Stimulated activated CD4-positive, alpha-beta T cell treated with anti-CD3 and anti-CD28 coated beads, Interleukin-2, amount 100 ng/mL, for 48 hours (primary cell): Measurements from ENCODE around the gene CACFD1.

Experiments
- DNase-seq, 2 donors: peaks; one replicate each; pipeline ENCODE4 v3.0.0-alpha.2; 2020

CACFD1 gene

GRCh38 chr9:133467101-133467500 lies 7.3 kb downstream of the CACFD1 start:
- DNase-seq: no peak

DNA sequence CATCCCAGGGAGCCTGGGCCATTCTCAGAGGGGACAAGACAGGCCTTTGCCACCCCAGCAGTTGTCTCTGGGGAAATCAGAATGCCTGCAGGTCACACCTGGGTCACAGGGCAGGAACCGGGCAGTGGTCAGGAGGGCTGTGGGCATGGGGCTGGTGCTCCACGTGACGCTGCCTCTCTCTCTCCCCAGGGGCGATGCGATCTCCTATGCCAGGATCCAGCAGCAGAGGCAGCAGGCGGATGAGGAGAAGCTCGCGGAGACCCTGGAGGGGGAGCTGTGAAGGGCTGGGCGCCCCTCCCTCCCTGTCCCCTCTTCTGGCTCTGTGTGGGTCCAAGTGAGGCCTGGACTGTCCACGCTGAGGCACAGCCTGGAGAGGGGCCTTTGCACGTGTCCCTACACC lies 8.6 kb downstream of the CACFD1 start:
- no peak for DNase-seq

GRCh38 chr9:133468777-133469421 lies 9.1 kb downstream of the CACFD1 start:
- no peak for DNase-seq

DNA sequence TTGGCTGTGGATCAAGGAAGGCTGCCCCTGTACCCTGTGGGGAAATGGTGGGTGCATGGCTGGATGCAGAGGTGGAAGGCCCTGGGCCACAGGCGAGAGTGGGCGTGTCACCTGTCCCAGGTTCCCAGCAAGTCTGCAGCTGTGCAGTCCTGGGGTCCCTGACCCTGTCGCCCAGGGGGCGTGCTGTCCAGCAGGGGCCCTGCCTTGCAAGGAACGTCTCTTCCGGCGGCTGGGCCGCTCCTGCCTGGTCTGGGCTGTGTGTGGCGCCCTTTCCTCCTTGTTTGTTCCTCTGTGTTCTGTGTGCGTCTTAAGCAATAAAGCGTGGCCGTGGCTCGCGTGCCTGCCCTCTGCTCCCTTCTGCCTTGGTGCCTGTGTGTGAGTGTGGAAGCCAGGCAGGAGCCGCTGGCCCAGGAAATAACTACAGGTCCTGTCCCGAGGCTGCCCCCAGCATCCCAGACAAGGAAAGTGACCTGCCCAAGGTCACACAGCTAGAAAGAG lies 10.7 kb downstream of the CACFD1 start:
- DNase-seq: no peak

- no peak for DNase-seq
Measured at GRCh38 chr9:133470988-133471387, 11.2 kb downstream of the CACFD1 start.

DNA sequence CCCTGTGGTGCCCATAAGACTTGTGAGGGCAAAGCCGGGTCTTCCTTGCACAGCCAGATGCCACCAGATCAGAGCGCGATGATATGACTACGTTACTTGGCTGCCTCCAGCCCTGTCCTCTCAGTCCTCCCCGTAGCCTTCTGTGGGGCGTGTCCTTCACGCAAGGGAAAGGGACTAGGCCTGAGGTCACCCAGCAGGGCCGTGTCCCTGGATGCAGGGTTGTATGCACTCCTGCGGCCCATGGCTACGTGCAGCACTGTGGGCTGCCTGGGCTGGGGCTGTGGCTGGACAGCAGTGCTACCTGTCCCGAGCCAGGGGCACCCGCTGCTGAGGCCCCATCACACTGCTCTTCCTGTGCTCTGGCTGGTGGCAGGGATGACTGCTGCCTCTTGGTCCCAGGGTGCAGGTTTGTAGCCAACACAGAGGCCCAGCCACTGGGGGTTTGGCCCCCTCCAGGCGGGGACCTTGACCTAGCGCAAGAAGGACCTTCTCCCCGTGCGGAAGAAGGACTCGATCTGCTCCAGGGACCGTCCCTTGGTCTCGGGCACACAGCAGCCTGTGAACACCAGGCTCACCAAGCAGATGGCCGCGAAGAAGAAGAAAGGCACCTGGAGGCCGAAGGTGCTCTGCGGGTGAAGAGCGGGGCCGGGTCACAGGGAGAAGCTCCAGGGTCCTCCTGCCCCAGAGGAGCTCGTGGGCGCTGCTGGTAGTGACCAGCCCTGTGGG lies 11.9 kb downstream of the CACFD1 start:
- no peak for DNase-seq

DNA sequence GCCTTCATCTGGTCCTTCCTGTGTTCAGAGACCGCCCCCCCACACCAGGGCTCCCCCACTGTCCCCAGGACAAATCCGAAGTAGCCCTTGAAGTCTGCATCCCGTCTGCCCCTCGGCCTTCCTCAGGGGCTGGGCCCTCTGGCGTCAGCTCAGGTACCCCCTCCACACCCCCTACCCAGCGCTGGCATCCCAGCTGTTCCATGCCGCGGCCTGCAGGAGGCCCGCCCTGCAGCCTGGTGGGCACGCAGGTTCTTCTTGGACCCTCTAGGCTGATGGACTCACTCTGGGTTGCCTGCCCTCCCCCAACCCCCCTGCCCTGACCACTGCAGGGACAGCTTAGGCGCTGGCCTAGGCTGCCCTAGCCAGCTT lies 12.5 kb downstream of the CACFD1 start:
- no peak for DNase-seq

DNA sequence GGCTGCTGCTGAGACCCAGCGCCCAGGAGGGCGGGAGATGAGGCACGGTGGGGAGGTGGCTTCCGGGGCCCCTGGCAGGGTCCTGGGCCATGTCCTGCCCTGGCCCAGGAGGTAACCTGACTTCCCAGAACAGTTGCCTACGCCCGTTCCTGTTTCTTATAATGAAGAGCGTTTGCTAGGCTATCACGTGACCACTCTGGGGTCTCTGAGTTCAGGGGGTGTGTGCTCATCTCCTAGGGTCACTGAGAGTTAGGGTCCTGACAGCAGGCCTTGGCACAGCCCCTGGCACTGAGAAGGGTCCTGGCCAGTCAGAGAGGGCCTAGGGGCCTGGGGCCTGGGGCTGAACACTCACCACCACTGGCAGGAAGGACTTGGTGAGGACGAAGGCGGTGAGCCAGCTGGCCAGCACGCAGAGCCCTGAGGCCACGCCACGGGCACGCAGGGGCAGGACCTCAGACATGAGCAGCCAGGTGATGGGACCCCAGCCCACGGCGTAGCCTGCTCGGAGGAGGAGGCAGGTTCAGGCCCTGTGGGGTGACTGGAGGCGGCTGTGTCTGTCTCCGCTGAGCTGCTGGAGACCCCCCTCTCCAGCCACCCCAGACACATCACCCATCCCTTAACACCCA lies 13.1 kb downstream of the CACFD1 start:
- DNase-seq: no peak

DNA sequence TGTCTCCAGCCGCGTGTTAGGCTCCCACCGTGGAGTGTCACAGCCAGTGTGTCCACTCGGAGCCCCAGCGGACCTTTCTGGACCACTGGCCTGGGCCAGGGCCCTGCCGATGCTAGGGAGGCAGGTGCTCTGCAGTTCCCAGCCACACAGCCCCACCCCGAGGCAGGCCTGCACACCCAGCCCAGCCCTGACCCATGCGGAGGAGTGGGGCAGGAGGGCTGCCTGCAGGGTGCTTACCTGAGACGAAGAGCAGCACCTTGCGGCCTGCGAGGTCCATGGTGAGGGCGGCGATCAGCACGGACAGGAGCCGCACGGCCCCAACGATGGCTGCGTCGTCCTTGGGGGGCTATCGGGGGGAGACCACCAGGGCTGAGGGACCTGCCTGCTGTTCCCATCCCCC lies 14.0 kb downstream of the CACFD1 start:
- no peak for DNase-seq

- no peak for DNase-seq
Measured at GRCh38 chr9:133474215-133474614, 14.4 kb downstream of the CACFD1 start.

DNA sequence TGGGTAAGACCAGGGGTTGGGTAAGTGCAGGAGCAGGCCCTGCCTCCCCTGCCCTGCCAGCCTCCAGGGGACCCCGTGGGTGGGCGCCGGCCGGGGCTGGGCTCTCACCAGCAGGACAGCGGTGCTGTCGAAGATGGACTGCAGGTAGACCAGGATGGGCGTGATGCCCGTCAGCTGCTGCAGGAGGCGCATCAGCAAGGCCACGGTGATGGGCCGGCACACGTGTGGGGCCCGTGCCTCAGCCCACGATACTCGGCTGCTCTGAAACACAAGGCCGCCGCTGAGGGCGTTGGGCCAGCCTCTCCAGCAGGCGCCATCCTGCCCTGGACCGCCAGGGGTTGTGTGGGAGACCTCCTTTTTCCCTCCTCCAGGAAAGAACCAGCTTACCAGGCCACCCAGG lies 15.1 kb downstream of the CACFD1 start:
- no peak for DNase-seq

- DNase-seq: no peak
Measured at GRCh38 chr9:133475292-133476012, 15.7 kb downstream of the CACFD1 start.

DNA sequence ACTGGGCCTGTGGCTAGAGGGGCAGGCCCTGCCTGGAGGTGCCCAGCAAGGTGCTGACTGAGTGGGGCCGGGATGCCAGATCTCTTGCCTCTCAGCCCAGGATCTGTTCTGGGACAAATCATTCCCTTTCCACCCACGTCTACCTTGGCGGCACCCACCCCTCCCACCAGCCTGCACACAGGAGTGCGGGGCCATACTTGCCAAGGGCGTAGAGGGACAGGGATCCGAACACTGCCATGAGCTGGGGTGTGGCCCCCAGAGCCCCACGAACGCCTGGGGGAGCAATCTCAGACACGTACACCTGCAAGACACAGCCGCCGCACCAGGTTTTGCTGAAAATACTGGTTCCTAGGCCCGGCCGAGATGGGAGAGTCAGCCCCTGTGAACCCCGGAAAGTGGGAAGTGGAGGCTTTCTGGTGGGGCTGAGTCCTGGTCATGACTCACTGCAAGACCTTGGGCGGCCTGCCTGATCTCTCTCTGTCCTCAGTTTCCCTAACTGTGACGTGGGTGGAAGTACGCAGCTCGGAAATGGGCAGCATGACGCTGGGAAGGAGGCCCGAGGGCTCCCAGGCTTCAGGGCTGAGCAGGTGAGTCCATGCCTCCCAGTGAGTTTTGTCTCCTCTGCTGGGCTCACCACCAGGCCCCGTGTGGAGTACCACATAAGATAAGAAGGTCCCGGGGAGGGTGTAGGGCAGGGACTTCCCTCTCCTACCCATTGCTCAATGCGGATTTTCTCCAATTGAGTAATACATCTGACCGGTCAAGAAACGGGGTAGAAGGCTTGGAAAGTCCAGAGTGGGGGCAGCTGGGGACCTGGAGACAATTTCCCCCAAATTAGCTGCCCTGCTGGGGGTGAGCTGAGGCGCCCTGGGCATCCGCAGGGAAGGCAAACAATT lies 16.5 kb downstream of the CACFD1 start:
- no peak for DNase-seq

- DNase-seq: no peak
Measured at GRCh38 chr9:133476941-133477340, 17.2 kb downstream of the CACFD1 start.

DNA sequence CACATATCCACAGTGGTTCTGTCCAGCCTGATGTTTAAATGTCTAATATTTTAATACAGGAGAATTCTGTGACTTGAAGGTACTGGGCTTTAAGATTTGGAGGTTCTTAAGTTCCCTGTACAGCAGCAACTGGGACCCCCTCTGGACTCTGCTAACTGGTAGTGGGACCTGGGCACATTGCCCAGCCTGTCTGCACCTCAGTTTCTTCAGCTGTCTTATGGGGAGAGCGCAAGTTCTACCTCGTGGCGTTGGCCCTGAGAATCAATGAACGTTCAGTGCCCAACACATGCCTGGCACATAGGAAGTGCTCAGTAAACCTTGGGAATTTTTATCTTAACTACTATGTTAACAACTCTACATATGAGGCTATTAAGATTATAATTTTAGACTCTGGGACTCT lies 17.7 kb downstream of the CACFD1 start:
- no peak for DNase-seq

DNA sequence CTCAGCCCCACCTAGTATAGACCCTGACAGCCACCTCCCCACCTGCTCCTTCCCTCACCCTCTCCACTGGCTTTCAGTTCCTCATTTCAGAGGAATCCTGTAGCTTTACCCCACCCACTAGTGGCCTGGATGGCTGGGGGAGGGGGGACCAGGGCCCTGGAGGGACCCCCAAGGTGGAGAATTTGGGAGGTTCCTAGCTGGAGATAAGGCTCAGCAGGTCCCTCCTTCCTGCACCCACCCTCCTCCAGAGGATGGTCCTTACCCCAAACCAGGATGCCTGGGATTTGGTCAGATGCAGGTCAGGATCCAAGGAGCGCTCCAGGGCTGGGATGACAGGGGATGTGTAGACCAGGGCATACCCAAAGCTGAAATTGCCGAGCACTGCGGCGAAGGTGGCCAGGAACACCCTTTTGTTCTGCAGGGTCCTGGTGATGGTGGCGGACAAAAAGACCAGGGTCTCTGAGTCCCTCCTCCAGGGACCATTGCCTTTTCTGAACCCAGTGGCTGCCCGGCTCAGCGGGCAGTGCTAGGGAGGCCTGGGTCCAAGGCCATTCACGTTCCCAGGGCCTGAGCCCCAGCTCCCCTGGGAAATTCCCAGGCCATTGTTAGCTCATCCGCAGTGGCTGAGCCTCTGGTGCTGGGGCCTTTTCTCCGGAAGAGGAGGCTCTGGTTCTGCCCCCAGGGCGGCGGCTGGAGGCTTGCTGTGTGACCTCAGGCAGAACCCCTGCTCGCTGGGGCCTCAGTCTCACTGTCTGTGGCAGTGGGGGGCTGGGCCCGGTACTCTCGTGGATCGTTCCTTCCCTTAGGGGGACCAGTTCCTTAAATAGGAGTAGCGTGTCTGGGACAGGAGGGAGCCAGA lies 18.4 kb downstream of the CACFD1 start:
- no peak for DNase-seq

GRCh38 chr9:133478851-133479711 lies 19.3 kb downstream of the CACFD1 start, which contains the start of gene SLC2A6:
TSS of gene SLC2A6 (minus strand) at chr9:133479099. CDS start at chr9:133479059, 40 bp downstream.
- DNase-seq: peak; percentile 71 to 74

DNA sequence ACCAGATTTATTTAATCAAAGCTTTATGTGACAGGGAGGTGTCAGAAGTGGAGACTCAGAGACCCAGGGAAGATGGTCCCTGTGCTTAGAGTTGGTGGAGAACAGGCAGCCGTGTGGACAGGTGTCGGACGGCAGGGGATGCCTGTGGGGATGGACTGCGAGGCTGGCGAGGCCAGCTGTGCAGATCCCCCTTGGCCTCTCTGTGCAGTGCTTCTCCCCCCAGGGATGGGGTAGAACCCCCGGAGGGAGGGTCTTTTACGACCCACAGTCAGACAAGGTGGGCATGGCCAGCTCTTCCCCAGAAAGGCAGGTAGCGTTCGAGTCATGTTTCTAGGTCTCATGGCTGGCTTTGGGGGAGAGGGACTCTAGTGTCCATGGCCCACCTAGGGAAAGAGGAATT lies 23.8 kb downstream of the CACFD1 start:
- no peak for DNase-seq

GRCh38 chr9:133484671-133485437 lies 25.1 kb downstream of the CACFD1 start:
- DNase-seq: no peak
